ENCODE measurements around the gene UTS2B. TPM values are rescaled to one million over a fixed set of nuclear protein-coding genes. Genes with fewer than 3 reads are reported as not detected.

The UTS2B gene
- total and polyA plus RNA-seq, 2 experiments from 2014 or later = 0.21 TPM; not detected in 1

- H3K79me2 ChIP-seq (replicated peaks; ENCODE audit: insufficient read depth) = peaks cover 55% of the 10 kb centered on the region
- H3K27ac Mint-ChIP-seq = no peak overlapping the region
- H3K4me1 Mint-ChIP-seq = peaks cover 50% of the 10 kb centered on the region
- H3K9me3 Mint-ChIP-seq = no peaks in the 10 kb centered on the region
- no peak for ATAC-seq
- no peak overlapping the region for H3K4me3 ChIP-seq
- H3K4me3 Mint-ChIP-seq = peak overlapping the region; percentile 88; the same call in 1 of the 3 replicates
- no peaks in the 10 kb centered on the region for H4K20me1 ChIP-seq (replicated peaks; ENCODE audit: insufficient read depth)
- H3K9me2 ChIP-seq (ENCODE audit: insufficient read depth) = no peaks in the 10 kb centered on the region
- peaks cover 4% of the 10 kb centered on the region; the same call in 1 of the 2 replicates for H3F3A ChIP-seq (replicated peaks; ENCODE audit: low read depth)
- H3K36me3 Mint-ChIP-seq (ENCODE audit: low read depth) = no peaks in the 10 kb centered on the region
- H2AFZ ChIP-seq = no peak overlapping the region
- H3K4me2 ChIP-seq = peak overlapping the region; percentile 86; the same call in 1 of the 2 replicates
- TF ChIP-seq ZNF331 (CRISPR knock-in tag; IDR thresholded peaks at IDR 0.05; ENCODE audit: low read depth) (no peak), NANOG (IDR thresholded peaks at IDR 0.05; ENCODE audit: borderline replicate concordance) (no peak)
- H3K4me1 ChIP-seq (ENCODE audit: insufficient read depth) = peaks cover 40% of the 10 kb centered on the region
- H3K27me3 Mint-ChIP-seq (ENCODE audit: insufficient read depth, low read depth, poor library complexity) = peaks cover 9% of the 10 kb centered on the region
- no peaks in the 10 kb centered on the region for H3K36me3 ChIP-seq (ENCODE audit: insufficient read depth)
- no peak for DNase-seq (ENCODE audit: low spot score)
- H3K27ac ChIP-seq (ENCODE audit: low read depth) = no peak overlapping the region
- H3K27me3 ChIP-seq (ENCODE audit: insufficient read depth) = peaks cover 40% of the 10 kb centered on the region
Measured at GRCh38 chr3:191331388-191331787, 1.1 kb upstream of the UTS2B start.

GRCh38 chr3:191330530-191331048 lies 263 bp upstream of the UTS2B start:
- no peaks in the 10 kb centered on the region for H3K9me2 ChIP-seq (ENCODE audit: insufficient read depth)
- peaks cover 4% of the 10 kb centered on the region; the same call in 1 of the 2 replicates for H3F3A ChIP-seq (replicated peaks; ENCODE audit: low read depth)
- ATAC-seq = no peak
- H2AFZ ChIP-seq = no peak overlapping the region
- H3K27ac ChIP-seq (ENCODE audit: low read depth) = no peak overlapping the region
- Mint-ChIP-seq H3K4me1 (peaks cover 47% of the 10 kb centered on the region), H3K4me3 (peak overlapping the region; percentile 88), H3K27ac (no peak overlapping the region), H3K9me3 (no peaks in the 10 kb centered on the region), H3K27me3 (ENCODE audit: insufficient read depth, low read depth, poor library complexity) (peaks cover 9% of the 10 kb centered on the region), H3K36me3 (ENCODE audit: low read depth) (no peaks in the 10 kb centered on the region)
- peak overlapping the region; percentile 86 for H3K4me2 ChIP-seq
- no peaks in the 10 kb centered on the region for H3K36me3 ChIP-seq (ENCODE audit: insufficient read depth)
- H3K79me2 ChIP-seq (replicated peaks; ENCODE audit: insufficient read depth) = peaks cover 48% of the 10 kb centered on the region
- H3K4me1 ChIP-seq (ENCODE audit: insufficient read depth) = peaks cover 40% of the 10 kb centered on the region
- DNase-seq (ENCODE audit: low spot score) = peak; percentile 13
- H4K20me1 ChIP-seq (replicated peaks; ENCODE audit: insufficient read depth) = no peaks in the 10 kb centered on the region
- H3K4me3 ChIP-seq = peak overlapping the region; percentile 83
- peaks cover 40% of the 10 kb centered on the region for H3K27me3 ChIP-seq (ENCODE audit: insufficient read depth)
- no peak for TF ChIP-seq EZH2phosphoT487 (IDR thresholded peaks at IDR 0.05; ENCODE audit: unreplicated experiment)
- no peak for TF ChIP-seq NANOG (IDR thresholded peaks at IDR 0.05; ENCODE audit: borderline replicate concordance)
- no peak for TF ChIP-seq CTCF (conservative IDR thresholded peaks at IDR 0.05; ENCODE audit: low read depth in 2 of 2)
- no peak for TF ChIP-seq ETS1 (IDR thresholded peaks at IDR 0.05)
- TF ChIP-seq JUNB (IDR thresholded peaks at IDR 0.05; ENCODE audit: unreplicated experiment) = no peak
- no peak for TF ChIP-seq CREB1 (CRISPR knock-in tag; IDR thresholded peaks at IDR 0.05; ENCODE audit: low read depth)
- TF ChIP-seq ZNF331 (CRISPR knock-in tag; IDR thresholded peaks at IDR 0.05; ENCODE audit: low read depth) = no peak
- TF ChIP-seq POLR2AphosphoS5 (IDR thresholded peaks at IDR 0.05; ENCODE audit: low read depth) = no peak
- TF ChIP-seq ZNF114 (CRISPR knock-in tag; IDR thresholded peaks at IDR 0.05) = no peak
- TF ChIP-seq REST (IDR thresholded peaks at IDR 0.05; ENCODE audit: unreplicated experiment) = no peak

Data from GM23338 (cell line).